ENCODE results near the gene BTNL9. TPM values are rescaled to one million over a fixed set of nuclear protein-coding genes. Genes with fewer than 3 reads are reported as not detected.
"Not testable (repeated sequence)": the region's sequence is repeated elsewhere in the genome, so short reads cannot be mapped to it uniquely, and the experiment has no call there.

The BTNL9 gene
- total and polyA plus RNA-seq, 8 donors = 11.0 to 56.1 (median 18.7) TPM

DNA sequence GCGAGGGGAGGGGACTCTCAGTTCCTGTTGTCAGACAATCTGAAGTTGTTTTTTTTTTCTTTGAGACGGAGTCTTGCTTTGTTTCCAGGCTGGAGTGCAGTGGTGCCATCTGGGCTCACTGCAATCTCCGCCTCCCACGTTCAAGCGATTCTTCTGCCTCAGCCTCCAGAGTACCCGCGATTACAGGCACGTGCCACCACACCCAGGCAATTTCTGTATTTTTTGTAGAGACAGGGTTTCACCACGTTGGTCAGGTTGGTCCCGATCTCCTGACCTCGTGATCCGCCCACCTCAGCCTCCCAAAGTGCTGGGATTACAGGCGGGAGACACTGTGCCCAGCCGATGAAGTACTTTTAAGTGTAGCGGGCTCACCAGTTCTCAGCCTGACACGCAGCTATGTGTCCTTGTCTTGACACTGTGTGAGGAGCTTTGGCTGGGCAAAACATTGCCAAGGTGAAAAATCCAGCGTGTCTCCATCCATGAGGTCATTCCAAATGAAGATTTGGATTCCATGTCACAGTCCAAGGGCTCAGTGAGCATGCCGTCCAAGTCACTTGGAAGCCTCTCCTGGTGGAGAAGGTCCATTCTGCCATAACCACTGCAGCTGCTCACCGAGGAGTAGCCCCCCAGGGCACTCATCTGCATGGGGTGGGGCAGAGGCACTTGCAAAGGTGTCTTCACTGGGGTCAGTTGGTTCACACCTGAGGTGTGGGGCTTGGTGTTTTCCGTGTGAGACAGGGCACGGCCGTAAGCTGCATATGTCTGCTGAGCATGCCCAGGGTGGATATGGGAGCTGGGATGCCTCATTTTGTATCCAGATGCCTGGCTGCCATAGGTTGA lies 58.9 kb downstream of the BTNL9 start:
- Histone ChIP-seq H3K36me3 (no peaks in the 10 kb centered on the region), H3K27me3 (peaks cover 16 to 26% of the 10 kb centered on the region in 2 donors), H3K27ac (no peak overlapping the region), H3K4me1 (no peaks in the 10 kb centered on the region), H3K9me3 (no peaks in the 10 kb centered on the region), H3K4me3 (no peak overlapping the region)
- no peak for ATAC-seq
- TF ChIP-seq, protein P1, sequence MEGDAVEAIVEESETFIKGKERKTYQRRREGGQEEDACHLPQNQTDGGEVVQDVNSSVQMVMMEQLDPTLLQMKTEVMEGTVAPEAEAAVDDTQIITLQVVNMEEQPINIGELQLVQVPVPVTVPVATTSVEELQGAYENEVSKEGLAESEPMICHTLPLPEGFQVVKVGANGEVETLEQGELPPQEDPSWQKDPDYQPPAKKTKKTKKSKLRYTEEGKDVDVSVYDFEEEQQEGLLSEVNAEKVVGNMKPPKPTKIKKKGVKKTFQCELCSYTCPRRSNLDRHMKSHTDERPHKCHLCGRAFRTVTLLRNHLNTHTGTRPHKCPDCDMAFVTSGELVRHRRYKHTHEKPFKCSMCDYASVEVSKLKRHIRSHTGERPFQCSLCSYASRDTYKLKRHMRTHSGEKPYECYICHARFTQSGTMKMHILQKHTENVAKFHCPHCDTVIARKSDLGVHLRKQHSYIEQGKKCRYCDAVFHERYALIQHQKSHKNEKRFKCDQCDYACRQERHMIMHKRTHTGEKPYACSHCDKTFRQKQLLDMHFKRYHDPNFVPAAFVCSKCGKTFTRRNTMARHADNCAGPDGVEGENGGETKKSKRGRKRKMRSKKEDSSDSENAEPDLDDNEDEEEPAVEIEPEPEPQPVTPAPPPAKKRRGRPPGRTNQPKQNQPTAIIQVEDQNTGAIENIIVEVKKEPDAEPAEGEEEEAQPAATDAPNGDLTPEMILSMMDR (IDR thresholded peaks at IDR 0.05) = no peak
- intact Hi-C loops (cut with DNase I) = no loop called here
- DNase-seq = no peak

DNA sequence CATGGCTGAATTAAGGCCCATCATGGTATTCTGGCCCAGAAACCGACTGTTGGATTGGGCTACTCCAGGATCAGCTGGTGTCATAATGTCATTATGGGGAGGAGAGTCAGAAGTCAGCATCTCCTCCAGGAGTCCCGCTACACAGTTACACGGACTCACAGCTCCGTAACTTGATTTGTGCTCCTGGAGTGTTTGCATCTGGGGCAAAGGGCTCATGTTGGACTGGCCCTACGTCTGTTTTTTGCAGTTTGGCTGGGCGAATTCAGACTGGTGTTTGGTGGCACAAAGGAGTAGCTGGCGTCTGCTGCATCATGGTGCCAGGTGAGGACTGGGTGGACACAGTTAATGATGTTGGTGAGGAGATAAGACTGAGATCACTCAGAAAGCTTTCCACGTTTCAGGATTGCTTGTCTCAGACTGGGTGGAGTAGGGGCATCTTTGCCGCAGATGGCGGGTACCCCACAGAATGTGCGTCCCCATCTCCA lies 59.6 kb downstream of the BTNL9 start:
- TF ChIP-seq, protein P1 (IDR thresholded peaks at IDR 0.05) = no peak
- Histone ChIP-seq H3K36me3 (no peaks in the 10 kb centered on the region), H3K9me3 (no peaks in the 10 kb centered on the region), H3K27me3 (peaks cover 16 to 33% of the 10 kb centered on the region in 2 donors), H3K4me3 (no peak overlapping the region), H3K27ac (no peak overlapping the region), H3K4me1 (no peaks in the 10 kb centered on the region)
- no peak for DNase-seq
- intact Hi-C loops (cut with DNase I) = no loop called here
- no peak for ATAC-seq

- H3K27ac ChIP-seq = no peak overlapping the region
- intact Hi-C loops (cut with DNase I) = no loop called here
- no peak for DNase-seq
- no peaks in the 10 kb centered on the region for H3K4me1 ChIP-seq
- no peak for ATAC-seq
- H3K4me3 ChIP-seq = no peak overlapping the region
- H3K36me3 ChIP-seq = no peaks in the 10 kb centered on the region
- H3K9me3 ChIP-seq = no peaks in the 10 kb centered on the region
- H3K27me3 ChIP-seq = peaks cover 16 to 39% of the 10 kb centered on the region in 2 donors
- TF ChIP-seq, protein P1 (IDR thresholded peaks at IDR 0.05) = no peak
Observed at GRCh38 chr5:181100121-181100875, 60.2 kb downstream of the BTNL9 start.

GRCh38 chr5:181101030-181101641 lies 61.1 kb downstream of the BTNL9 start:
- H3K27ac ChIP-seq; H3K36me3 ChIP-seq; H3K4me3 ChIP-seq; H3K9me3 ChIP-seq; intact Hi-C loops (cut with DNase I); DNase-seq; H3K4me1 ChIP-seq: not testable (repeated sequence)
- H3K27me3 ChIP-seq = peaks cover 16 to 48% of the 10 kb centered on the region in 2 donors
- peak; percentile 32 for ATAC-seq

DNA sequence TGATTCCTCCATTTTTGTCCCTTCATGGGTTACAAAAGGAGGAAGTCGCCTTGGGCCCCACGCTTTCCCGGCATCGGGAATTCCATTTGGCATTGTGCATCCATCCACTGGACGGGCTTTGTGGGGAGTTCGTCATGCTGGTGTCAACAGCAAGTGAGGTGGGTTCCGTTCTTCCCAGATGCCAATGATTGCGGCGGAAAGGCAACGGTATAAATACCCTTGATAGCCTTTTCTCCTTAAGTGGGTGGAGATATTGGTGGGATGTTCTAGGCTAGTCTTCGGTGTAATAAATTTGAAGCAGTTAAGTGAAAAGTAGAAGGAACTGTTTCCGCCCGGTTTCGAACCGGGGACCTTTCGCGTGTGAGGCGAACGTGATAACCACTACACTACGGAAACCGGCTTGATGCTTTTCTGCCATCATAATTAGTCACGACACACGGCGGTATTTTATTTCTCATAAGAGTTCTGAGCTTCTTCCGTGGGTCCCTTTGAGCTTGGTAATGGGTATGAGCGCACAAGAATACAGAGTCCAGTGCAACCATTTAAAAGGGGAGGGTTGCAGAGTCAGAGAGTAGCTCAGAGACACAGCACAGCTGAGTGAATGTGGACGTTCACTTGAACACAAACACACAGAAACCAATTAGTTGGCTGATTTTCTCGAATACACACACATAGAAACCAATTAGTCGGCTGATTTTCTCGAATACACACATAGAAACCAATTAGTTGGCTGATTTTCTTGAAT lies 62.0 kb downstream of the BTNL9 start:
- intact Hi-C loops (cut with DNase I); H3K36me3 ChIP-seq; ATAC-seq; H3K9me3 ChIP-seq; H3K4me1 ChIP-seq; DNase-seq; H3K4me3 ChIP-seq; H3K27ac ChIP-seq: not testable (repeated sequence)
- peaks cover 16 to 57% of the 10 kb centered on the region in 2 donors for H3K27me3 ChIP-seq

DNA sequence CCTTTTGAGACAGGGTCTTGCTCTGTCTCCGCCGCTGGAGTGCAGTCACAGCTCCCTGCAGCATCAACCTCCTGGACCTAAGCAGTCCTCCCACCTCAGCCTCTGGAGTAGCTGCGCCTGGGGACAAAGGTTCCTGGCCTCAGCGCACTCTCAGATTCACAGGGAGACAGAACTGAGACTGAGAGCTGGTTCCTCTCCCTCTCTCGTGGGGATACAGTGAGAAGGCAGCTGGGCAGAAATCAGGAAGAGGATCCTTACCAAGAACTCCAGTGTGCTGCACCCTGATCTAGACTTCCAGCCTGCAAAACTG lies 64.1 kb downstream of the BTNL9 start:
- peaks cover 11 to 71% of the 10 kb centered on the region in 2 donors for H3K27me3 ChIP-seq
- H3K9me3 ChIP-seq; intact Hi-C loops (cut with DNase I); H3K27ac ChIP-seq; ATAC-seq; H3K4me1 ChIP-seq; DNase-seq; H3K36me3 ChIP-seq; H3K4me3 ChIP-seq: not testable (repeated sequence)

DNA sequence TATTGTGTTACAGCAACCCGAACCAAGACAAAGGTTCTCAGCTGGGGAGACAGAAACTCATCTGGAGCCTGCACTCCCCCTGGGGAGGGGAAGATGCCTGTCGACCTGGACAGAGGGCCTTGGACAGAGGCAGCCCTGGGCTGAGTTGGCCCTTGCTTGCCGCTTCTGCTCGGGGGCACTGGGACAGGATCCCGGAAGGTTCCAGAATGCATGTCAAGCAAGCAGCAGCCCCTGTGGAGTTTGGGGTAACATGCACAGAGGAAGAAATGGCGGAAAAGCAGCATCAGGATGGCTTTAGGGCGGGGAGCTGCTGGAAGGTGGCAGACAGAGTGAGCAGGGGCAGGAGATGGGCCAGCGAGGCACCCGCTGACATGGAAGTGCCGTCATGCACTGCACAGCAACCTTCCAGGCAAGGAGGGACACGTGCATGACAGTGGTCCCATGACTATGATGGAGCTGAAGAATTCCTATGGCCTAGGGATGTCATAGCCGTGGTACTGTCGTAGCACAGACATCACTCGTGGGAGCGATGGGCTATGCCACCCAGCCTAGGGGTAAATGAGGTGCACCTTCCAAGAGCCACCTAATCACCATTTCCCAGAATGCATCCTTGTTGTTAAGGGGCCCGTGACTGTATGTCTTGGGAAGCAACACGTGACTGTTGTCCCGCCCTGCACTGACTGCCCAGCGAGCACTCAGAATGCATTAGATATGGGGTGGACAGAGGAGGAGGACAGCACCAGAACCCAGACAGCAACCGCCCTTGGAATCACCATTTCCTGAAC lies 64.7 kb downstream of the BTNL9 start:
- H3K4me1 ChIP-seq; H3K4me3 ChIP-seq; DNase-seq; ATAC-seq; intact Hi-C loops (cut with DNase I); H3K36me3 ChIP-seq; H3K27ac ChIP-seq; H3K9me3 ChIP-seq: not testable (repeated sequence)
- peaks cover 7 to 71% of the 10 kb centered on the region in 2 donors for H3K27me3 ChIP-seq
